HG03025 (cell line): ENCODE data around the gene NINJ2.
"Not testable (repeated sequence)": the region's sequence is repeated elsewhere in the genome, so short reads cannot be mapped to it uniquely, and the experiment has no call there.

ENCODE experiments used
- ATAC-seq: cut with Tn5 transposase; IDR thresholded peaks from one replicate; pipeline ENCODE4 v1.9.1; 2021; ENCODE audit warnings: mild to moderate bottlenecking, moderate library complexity; ENCODE audit not compliant: unreplicated experiment, low FRiP score

The NINJ2 gene

GRCh38 chr12:588646-589045 lies 74.6 kb downstream of the NINJ2 start:
- no peak for ATAC-seq

GRCh38 chr12:588024-588322 lies 75.3 kb downstream of the NINJ2 start:
- ATAC-seq = no peak

- no peak for ATAC-seq
These were observed 75.9 kb downstream of the NINJ2 start for GRCh38 chr12:587132-588023.

- no peak for ATAC-seq
These were observed 76.8 kb downstream of the NINJ2 start for GRCh38 chr12:586318-587071.

GRCh38 chr12:585062-586061 lies 77.9 kb downstream of the NINJ2 start:
- no peak for ATAC-seq

- no peak for ATAC-seq
These were observed 79.9 kb downstream of the NINJ2 start for GRCh38 chr12:583251-583869.

GRCh38 chr12:581746-582145 lies 81.5 kb downstream of the NINJ2 start:
- no peak for ATAC-seq

GRCh38 chr12:581321-581720 lies 81.9 kb downstream of the NINJ2 start:
- no peak for ATAC-seq

GRCh38 chr12:580813-581212 lies 82.4 kb downstream of the NINJ2 start:
- ATAC-seq = no peak

- ATAC-seq = no peak
These were observed 83.7 kb downstream of the NINJ2 start for GRCh38 chr12:579420-580110.

GRCh38 chr12:578748-579419 lies 84.4 kb downstream of the NINJ2 start:
- no peak for ATAC-seq

GRCh38 chr12:577994-578747 lies 85.1 kb downstream of the NINJ2 start:
- ATAC-seq = not testable (repeated sequence)

GRCh38 chr12:576615-577110 lies 86.6 kb downstream of the NINJ2 start:
- no peak for ATAC-seq

- no peak for ATAC-seq
These were observed 87.2 kb downstream of the NINJ2 start for GRCh38 chr12:575948-576614.

- ATAC-seq = no peak
These were observed 88.1 kb downstream of the NINJ2 start for GRCh38 chr12:575129-575502.

GRCh38 chr12:574475-575128 lies 88.6 kb downstream of the NINJ2 start:
- no peak for ATAC-seq

- ATAC-seq = no peak
These were observed 90.0 kb downstream of the NINJ2 start for GRCh38 chr12:573232-573631.
